Measurements from ENCODE around the gene GMCL1. TPM values are rescaled to one million over a fixed set of nuclear protein-coding genes. Genes with fewer than 3 reads are reported as not detected.

The GMCL1 gene
- total and polyA plus RNA-seq, 9 of the 15 experiments (the other 6 are each of a cell fraction or from before 2014, with no cell fraction given): 7.0 to 27.3 (median 15.4) TPM

- TF ChIP-seq FOSL1 (tag; conservative IDR thresholded peaks at IDR 0.05) (no peak), BMI1 (IDR thresholded peaks at IDR 0.05; ENCODE audit: low read length) (no peak), ZKSCAN8 (CRISPR knock-in tag; IDR thresholded peaks at IDR 0.05) (no peak)
Observed at GRCh38 chr2:69780921-69781320, 48.5 kb upstream of the GMCL1 start (continued).

GRCh38 chr2:69781321-69782248 lies 47.9 kb upstream of the GMCL1 start:
- WGBS (ENCODE audit: insufficient coverage, low coverage, missing lambda C conversion rate): 30% methylated on average over 5 of the region's 5 CpGs
- ChIA-PET POLR2A (interaction anchor here (1.1 to 2.6 kb wide), 2 partner anchors 9 to 12 kb away, joined by 3 to 11 read pairs; no protein-coding TSS in a partner anchor), CTCF (ENCODE audit: low intra/inter-chr PET ratio) (no interaction called here)
- Histone ChIP-seq H3K27ac (ENCODE audit: extremely low read depth, low read depth, low read length) (no peak overlapping the region), H3K9me3 (replicated peaks; ENCODE audit: control insufficient read depth, insufficient read depth, low read depth, low read length) (no peaks in the 10 kb centered on the region), H3K4me3 (no peak overlapping the region), H3K4me1 (replicated peaks in 1 of 2; ENCODE audit: control insufficient read depth in 2 of 2, insufficient read depth in 2 of 2, low read length in 2 of 2) (peaks cover 0 to 16% of the 10 kb centered on the region in 2 experiments; a peak in 3 of 5 replicates), H3K36me3 (ENCODE audit: control insufficient read depth, insufficient read depth, low read length) (no peaks in the 10 kb centered on the region), H3K9ac (ENCODE audit: insufficient read depth in 1 of 2, low read depth in 2 of 2, low read length in 2 of 2) (no peak overlapping the region), H3K27me3 (ENCODE audit: control insufficient read depth in 2 of 2, insufficient read depth in 2 of 2, low read length in 2 of 2) (no peaks in the 10 kb centered on the region), H3K9me1 (ENCODE audit: control insufficient read depth, insufficient read depth, low read length) (no peaks in the 10 kb centered on the region), H4K20me1 (replicated peaks; ENCODE audit: control insufficient read depth, insufficient read depth, low read length) (no peaks in the 10 kb centered on the region), H2AFZ (ENCODE audit: low read depth, low read length) (no peak overlapping the region), H3K4me2 (ENCODE audit: insufficient read depth, low read length) (no peak overlapping the region), H3K79me2 (ENCODE audit: control insufficient read depth, insufficient read depth, low read length) (no peaks in the 10 kb centered on the region)
- BruUV-seq (replicated peaks): no TSS peak
- DNase-seq (ENCODE audit: extremely low read depth in 1 of 4, low spot score in 3 of 4) (no peak), FAIRE-seq (peak; percentile 57), ATAC-seq (no peak; the same call in 2 of the 3 replicates)
- intact Hi-C loops (cut with micrococcal nuclease): no loop called here
- in situ Hi-C loops (cut with MboI): no loop called here
- TF ChIP-seq CBFA2T3 (IDR thresholded peaks at IDR 0.05) (peak; percentile 88), PBX2 (CRISPR knock-in tag; IDR thresholded peaks at IDR 0.05; ENCODE audit: low read depth) (no peak), PBX2 (tag; conservative IDR thresholded peaks at IDR 0.05; ENCODE audit: low read depth) (peak; percentile 61), ZFP1 (CRISPR knock-in tag; IDR thresholded peaks at IDR 0.05) (no peak), TAL1 (IDR thresholded peaks at IDR 0.05) (peak; percentile 69), POLR2AphosphoS5 (IDR thresholded peaks at IDR 0.05; ENCODE audit: control insufficient read depth, insufficient read depth, low read depth, low read length) (peak; percentile 49; the same call in 1 of the 2 replicates), KDM1A (IDR thresholded peaks at IDR 0.05) (peak; percentile 32 to 56; a peak in 1 of 4 replicates), RBFOX2 (IDR thresholded peaks at IDR 0.05; ENCODE audit: low read depth, low read length) (no peak), ZKSCAN8 (CRISPR knock-in tag; IDR thresholded peaks at IDR 0.05) (no peak), TFAM (CRISPR knock-in tag; conservative IDR thresholded peaks at IDR 0.05) (no peak), TAF1 (IDR thresholded peaks at IDR 0.05; ENCODE audit: control insufficient read depth, extremely low read depth, insufficient read depth, low read length, severe bottlenecking) (no peak), MEIS2 (IDR thresholded peaks at IDR 0.05; ENCODE audit: partially characterized antibody) (peak; percentile 66), CEBPG (CRISPR knock-in tag; IDR thresholded peaks at IDR 0.05) (no peak; the same call in 1 of the 2 replicates), CEBPG (tag; conservative IDR thresholded peaks at IDR 0.05 in 1 of 2, IDR thresholded peaks at IDR 0.05 in 1 of 2) (peak in 1 of 2 experiments; percentile 71; a peak in 2 of 4 replicates), PHF20 (IDR thresholded peaks at IDR 0.05; ENCODE audit: partially characterized antibody) (no peak), NCOR1 (IDR thresholded peaks at IDR 0.05) (peak; percentile 64), DACH1 (IDR thresholded peaks at IDR 0.05; ENCODE audit: partially characterized antibody) (peak; percentile 10), CEBPB (tag; IDR thresholded peaks at IDR 0.05) (peak; percentile 85)
